ENCODE measurements around the gene SRPK3.

Gene SRPK3

DNA sequence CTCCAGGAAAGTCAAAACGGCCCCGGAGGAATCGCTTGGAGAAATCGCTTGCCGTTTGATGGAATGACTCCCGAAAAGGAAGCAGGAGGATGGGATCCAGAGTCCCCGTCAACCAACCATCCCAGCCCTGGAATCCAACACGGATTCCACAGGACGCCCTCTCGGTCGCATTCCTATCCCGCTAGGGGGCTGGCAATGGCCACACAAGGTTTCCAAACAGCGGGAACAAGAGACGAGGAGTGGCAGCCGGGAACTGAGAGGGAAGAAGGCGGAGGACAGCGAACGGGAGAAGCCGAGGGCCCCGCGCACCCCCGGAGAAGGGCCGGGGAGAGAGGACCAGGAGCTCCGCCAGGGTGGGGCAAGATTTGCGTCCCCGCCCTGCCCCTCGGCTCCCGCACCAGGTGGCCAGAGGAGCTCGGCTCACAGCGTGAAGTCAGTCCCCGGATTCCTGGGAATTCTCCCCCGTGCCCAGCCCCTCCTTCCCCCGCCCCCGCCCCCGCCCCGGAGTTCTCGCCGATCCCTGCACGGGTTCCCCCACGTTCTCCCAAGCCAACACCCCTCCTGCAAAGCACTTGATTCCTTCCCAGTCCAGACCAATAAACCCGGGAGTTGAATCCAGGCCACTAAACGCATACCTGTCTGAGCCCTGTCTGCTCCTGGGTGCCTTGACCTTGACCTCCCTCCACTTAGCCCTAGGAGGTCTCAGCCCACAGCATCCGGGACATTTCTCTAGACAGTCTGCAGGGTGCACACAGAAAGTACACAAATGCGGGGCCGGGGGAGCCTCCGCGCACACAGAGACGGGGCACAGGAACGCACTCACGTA is 48.1 kb downstream of the SRPK3 start:
- TF ChIP-seq ZFX (IDR thresholded peaks at IDR 0.05; ENCODE audit: borderline replicate concordance) (no peak), CTCF (IDR thresholded peaks at IDR 0.05) (no peak)
- no peak overlapping the region for H3K27ac ChIP-seq

DNA sequence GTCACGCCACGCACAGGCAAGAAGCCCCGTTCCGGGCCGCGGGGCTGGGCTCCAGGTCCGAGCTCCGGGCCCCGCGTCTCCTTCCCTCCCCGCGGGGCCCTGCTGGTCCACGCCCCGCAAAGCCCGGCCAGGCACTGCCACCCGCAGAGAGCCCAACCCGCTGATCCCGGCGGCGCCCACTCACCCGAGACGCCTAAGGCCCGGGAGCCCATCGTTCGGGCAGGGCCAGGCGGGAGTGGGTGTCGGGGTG is 48.6 kb downstream of the SRPK3 start:
- no peak overlapping the region for H3K27ac ChIP-seq
- no peak for TF ChIP-seq CTCF (IDR thresholded peaks at IDR 0.05)
- TF ChIP-seq ZFX (IDR thresholded peaks at IDR 0.05; ENCODE audit: borderline replicate concordance), result no peak

DNA sequence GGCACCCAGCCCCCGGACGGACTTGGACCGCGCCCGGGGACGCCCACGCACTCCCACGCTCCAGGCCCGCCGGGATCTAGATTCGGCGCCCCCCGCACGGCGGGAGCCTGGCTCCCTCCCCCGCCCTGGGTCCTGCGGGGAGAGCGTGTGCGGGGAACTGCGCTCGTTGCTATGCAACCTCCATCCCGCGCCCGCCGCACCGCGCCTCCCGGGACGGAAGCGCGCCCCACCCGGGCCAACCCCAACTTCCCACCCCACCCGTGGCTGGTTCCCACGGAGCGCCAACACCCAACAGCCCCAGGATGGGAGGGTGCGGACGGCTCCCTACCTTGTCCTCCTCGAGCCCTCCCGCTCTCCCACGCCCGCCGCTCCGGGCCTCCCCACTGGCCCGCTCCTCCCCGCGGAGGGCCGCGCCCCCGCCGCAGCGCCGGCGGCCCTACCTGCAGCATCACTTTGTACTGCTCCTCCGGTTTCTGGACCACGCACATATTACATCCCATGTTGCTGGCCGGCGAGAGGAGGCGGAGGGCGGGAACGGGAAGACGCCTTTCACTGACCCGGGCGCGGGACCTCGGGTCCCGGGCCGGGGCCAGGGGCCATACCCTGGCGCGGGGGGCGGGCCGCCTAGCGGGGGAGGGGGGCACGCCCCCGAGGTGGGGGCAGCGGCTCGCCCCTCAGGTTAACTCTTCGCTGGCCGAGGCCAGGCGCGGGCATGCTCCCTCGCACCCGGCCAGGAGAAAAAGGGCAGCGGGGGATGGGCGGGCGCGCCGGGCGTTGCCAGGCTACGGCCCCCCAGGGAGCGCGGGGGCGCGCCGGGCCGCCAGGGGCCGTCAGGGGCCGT is 49.2 kb downstream of the SRPK3 start, which contains the start of gene PDZD4:
TSS of gene PDZD4 (minus strand) at position 746 of the 841 bp plus-strand sequence. CDS start at position 500, 246 bp downstream.
- H3K27ac ChIP-seq, result no peak within 1 kb of the TSS
- TF ChIP-seq ZFX (IDR thresholded peaks at IDR 0.05; ENCODE audit: borderline replicate concordance) (no peak), CTCF (IDR thresholded peaks at IDR 0.05) (no peak)

- no peak for TF ChIP-seq ZFX (IDR thresholded peaks at IDR 0.05; ENCODE audit: borderline replicate concordance)
- TF ChIP-seq CTCF (IDR thresholded peaks at IDR 0.05), result no peak
- no peak overlapping the region for H3K27ac ChIP-seq
Measured at GRCh38 chrX:153830640-153831428, 50.0 kb downstream of the SRPK3 start.

GRCh38 chrX:153831429-153832150 is 50.7 kb downstream of the SRPK3 start:
- H3K27ac ChIP-seq, result no peak overlapping the region
- TF ChIP-seq ZFX (IDR thresholded peaks at IDR 0.05; ENCODE audit: borderline replicate concordance), result no peak

- no peak overlapping the region for H3K27ac ChIP-seq
- no peak for TF ChIP-seq CTCF (IDR thresholded peaks at IDR 0.05)
Measured at GRCh38 chrX:153832728-153833127, 51.9 kb downstream of the SRPK3 start.
